ENCODE data around the gene IL3.

DNA sequence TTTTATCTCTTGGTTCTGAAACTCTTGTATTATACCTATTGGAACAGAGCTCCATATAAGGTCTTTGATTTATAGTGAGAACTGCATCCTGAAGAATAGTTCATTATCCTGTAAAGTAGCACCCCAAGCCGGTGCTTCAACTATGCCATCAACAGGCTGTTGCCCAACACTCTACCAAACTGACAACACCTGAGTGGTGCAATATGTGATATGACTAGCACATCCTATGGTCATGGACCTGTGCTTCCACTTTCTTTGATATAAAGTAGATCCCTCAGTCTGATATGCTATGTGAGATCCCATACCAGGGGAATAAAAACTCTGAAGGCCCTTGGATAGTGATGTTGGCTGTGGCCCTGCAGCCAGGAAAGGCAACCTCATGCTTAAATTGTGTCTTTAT lies 28.9 kb downstream of the IL3 start:
- TF ChIP-seq, protein P1, sequence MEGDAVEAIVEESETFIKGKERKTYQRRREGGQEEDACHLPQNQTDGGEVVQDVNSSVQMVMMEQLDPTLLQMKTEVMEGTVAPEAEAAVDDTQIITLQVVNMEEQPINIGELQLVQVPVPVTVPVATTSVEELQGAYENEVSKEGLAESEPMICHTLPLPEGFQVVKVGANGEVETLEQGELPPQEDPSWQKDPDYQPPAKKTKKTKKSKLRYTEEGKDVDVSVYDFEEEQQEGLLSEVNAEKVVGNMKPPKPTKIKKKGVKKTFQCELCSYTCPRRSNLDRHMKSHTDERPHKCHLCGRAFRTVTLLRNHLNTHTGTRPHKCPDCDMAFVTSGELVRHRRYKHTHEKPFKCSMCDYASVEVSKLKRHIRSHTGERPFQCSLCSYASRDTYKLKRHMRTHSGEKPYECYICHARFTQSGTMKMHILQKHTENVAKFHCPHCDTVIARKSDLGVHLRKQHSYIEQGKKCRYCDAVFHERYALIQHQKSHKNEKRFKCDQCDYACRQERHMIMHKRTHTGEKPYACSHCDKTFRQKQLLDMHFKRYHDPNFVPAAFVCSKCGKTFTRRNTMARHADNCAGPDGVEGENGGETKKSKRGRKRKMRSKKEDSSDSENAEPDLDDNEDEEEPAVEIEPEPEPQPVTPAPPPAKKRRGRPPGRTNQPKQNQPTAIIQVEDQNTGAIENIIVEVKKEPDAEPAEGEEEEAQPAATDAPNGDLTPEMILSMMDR (IDR thresholded peaks at IDR 0.05), result no peak
- no peak for TF ChIP-seq POLR2A (IDR thresholded peaks at IDR 0.05)

Data from thyroid gland (tissue), 4 donors.